ENCODE data around the gene AP1G2. TPM values are rescaled to one million over a fixed set of nuclear protein-coding genes. Genes with fewer than 3 reads are reported as not detected.

Gene AP1G2
- total RNA-seq, 1 donor from 2014 or later, result 19.3 TPM

- DNase-seq (ENCODE audit: low spot score) (peak; percentile 30), ATAC-seq (no peak)
Observed at GRCh38 chr14:23571701-23572523, 4.3 kb upstream of the AP1G2 start.

DNA sequence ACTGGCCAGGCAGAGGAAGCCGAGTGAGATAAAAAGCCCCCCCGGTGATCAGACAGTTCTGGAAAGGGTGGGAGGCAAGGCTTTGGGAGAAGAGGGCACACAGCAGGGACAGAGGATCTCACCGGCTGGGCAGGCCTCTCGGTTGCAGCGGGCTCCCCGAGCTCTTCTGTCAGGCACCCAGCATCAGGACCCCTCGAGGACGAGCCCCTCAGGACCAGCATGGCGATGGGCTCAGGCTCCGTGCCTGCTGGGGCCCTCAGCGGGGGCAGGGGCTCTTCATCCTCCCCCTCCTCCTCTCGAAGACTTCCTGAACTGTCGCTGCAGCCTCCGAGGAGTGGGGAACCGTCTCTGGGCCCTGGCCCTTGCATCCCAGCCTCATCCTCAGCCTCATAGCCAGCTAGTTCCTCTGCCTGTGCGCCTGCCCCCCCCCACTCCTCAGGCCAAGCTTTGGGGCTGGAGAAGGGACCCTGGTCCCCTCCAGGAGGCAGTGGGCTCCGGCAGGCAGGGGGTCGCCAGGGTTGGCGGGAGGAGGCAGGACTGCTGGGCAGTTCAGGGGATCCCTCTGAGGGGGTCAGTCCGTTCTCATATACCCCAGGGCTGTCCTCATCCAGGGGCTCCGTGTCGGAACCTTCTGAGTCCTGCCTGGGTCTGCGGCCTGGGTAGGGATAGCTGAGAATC, 3.4 kb upstream of the AP1G2 start:
- ATAC-seq (no peak), DNase-seq (ENCODE audit: low spot score) (no peak)

DNA sequence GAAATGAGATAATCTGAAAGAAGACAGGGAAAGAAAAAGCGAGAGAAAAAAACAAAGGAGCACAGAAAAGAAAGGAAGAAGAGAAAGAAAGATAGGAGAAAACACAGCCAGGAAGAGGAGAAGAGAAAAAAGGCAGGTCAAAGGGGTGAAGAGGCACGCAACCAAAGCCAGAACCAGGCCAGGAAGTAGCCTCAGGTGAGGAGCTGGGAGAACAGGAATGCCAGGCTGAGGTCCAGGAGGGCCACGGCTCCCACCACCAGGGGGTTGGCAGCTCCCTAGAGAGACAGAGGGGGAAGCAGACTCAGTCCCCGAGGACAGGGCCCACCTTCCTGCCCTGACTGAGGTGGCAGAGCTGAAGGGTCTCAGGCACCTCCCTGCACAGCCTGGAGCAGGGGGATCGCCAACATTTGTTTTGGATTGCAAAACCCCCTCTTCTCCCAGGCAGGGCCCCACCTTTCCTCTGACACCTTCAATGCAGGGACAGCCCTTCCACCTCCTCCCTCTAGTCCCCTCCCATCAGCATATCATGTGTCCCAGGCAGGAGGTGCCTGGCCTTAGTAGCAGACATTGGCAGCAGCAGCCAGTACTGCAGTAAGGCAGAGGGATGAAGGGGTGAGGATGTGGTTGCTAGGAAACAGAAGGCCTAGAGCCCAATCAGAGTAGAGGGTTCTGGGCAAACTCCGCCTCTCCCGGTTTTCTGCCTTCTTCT, 2.0 kb upstream of the AP1G2 start:
- DNase-seq (ENCODE audit: low spot score), result no peak
- peak; percentile 28 for ATAC-seq

DNA sequence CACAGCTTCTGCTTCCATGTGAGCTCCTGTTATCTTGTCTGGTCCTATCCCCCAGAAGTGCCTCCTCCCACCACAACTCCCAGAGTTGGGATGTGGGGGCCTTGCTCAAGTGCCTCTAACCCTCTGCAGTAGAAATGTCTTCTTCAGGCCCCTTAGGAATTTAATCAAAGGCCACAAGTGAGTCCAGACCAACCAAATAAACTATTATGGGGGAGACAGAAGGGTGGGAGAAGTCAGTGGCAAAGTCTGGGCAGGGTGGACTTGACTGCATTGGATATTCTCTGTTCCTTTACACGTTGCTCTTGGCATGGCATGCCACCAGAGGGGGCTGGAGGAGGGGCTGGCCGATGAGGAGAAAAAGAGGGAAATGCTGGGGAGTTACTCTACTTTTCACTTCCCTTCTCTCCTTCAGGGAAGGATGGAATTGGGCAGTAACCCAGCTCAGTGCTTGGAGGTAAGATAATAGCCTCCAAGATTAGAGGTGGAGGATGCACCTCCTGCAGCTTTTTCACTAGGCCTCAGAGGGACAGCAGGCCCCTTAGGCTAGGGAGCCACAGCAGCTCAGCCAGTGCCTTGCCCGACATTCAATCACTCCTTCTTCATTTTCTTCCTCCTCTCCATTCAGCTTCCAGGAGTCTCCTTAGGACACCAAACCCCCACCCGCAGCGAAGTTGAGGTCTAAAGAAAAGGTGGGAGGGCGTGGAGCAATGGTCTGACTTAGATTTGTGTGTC, 1.2 kb upstream of the AP1G2 start:
- DNase-seq (ENCODE audit: low spot score) (no peak), ATAC-seq (no peak)

DNA sequence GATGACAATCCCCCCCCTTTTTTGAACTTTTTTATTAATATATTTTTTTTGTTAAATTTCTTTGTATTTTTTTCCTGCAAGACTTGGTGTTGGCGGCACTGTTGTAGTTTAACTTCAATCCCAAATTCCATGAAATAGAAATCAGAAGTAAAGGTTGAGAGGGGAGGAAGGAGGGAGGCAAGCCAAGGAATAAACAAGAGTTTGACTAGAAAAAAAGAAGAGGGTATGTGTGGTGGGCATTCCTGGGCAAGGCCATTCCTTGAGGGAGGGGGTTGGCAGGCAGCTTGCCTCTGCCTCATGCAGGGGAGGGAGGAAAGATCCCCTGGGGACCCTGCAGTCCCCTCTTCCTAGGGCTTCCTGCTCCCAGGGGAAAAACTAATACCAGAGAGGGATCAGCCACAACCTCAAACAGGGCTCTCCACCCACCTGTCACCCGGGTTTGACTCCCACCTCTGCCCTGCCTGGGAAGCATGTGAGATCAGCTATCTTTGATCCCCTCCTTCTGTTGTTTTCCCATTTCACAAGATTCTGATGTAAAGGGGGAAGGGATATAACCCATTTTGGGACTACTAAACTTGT, 519 bp upstream of the AP1G2 start:
- DNase-seq (ENCODE audit: low spot score) (no peak), ATAC-seq (no peak)

DNA sequence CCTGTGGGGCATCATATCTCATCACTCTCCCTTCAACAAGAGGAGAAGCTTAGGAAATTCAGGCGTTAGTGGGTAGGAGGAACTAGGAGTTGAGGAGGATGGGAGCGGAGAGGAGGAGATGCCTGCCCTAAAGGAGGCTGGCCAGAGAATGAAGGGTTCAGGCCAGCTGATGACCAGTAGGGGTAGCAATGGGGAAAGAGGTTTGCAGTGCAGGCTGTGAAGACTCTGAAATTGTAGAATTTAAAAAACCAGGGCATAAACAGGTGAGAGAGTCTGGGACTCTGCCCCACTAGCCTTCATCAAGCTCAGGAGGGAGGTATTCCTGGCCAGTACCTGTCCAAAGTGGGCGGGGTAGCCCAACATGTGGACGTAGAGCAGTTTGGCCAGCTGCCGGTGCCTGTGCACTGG, 809 bp downstream of the AP1G2 start:
- no peak for DNase-seq (ENCODE audit: low spot score)
- peak; percentile 19 for ATAC-seq

DNA sequence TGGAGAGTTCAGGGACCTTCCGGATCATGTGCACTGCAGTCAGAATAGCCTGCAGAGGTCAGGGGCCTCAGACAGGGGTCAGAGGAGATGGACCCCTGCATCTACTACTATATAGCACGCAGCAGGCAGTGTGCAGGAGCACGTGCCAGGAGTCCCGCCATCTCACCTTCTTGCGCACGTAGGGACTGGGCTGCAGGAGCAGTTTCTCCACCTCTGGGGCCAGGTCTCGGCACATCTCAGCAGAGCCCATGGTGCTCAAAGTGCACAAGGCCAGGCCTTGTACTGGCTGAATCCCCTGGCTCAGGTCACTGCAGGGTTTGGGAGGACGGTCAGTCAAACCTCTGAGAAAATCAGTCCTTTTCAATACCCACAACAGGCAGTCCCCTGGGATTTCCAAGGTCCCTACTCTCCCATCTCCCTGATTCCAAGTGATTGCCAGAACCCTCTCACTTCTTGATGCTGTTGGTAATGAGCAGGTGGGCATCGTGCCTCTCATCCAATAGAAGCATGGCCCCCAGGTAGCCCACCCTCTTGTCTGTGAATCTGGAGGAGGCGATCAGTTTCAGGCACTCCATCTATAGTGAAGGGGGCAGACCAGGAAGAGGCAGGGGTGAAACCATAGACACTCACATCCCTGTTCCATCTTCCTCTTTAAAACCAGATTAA, 1.3 kb downstream of the AP1G2 start:
- no peak for ATAC-seq
- no peak for DNase-seq (ENCODE audit: low spot score)

DNA sequence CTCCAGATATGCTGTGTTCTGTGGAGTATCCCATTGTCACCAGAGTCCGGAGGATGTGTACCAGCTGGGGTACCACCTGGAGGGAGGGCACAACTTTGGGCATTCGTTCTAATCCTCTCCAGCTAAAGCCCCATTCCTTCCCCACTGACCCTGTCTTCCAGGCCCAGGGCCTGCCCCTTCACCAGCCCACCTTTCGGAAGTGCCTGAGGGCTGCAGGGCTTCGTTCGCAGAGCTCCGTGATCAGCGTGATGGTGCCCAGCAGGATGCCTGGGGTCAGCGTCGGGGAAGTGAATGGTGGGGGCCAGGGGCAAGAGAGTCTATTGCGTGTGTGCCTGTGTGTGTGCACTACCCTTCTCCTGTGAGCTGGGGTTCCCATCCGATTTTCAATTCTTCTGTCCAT, 2.0 kb downstream of the AP1G2 start:
- ATAC-seq (no peak), DNase-seq (ENCODE audit: low spot score) (no peak)

DNA sequence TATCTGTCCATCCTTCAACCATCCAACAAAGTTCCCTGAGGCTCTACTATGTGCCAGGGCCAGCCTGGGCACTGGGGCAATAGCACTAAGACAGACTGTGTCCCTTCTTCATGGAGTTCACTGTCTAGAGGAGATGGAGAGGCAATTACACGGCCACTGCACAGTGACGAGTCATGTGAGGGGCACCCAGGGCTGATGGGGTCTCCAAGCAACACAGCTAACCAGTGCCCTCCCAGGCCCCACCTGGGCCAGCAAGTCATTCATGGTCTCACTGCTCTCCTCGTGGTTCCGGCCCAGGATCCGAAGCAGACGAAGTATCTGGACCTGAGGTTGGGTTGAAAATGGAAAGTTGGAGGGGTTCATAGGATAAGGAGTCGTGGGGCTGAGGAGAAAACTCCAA, 2.7 kb downstream of the AP1G2 start:
- no peak for DNase-seq (ENCODE audit: low spot score)

DNA sequence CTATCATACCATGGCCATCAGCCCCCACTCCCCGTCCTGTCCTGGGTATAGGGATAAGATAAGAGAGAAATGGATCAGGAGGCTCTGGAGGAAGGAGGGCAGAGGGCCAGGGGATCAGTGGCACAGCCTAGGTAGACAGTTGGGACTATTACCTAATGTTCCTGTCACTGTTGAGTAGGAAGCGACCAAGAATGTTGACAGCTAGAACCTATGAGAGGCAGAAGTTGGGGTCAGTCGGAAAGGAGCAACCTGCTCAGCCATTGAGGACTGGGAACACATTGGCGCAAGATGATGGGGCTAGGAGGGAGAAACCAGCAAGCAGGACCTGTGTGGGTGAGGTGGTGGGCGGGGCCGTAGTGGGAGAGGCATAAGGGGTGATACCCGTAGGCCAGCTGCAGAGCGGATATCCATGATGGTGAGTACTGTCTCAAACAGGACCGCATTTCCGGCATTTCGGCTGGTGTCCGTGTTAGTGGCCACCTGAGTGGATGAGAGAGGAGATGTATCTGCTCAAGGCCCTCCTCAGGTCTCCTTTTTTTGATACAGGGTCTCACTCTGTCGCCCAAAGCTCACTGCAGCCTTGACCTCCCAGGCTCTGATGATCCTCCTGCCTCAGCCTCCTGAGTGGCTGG, 3.3 kb downstream of the AP1G2 start:
- DNase-seq (ENCODE audit: low spot score) (no peak), ATAC-seq (no peak)

More for the DNA sequence above, 2.7 kb downstream of the AP1G2 start:
- no peak for ATAC-seq

DNA sequence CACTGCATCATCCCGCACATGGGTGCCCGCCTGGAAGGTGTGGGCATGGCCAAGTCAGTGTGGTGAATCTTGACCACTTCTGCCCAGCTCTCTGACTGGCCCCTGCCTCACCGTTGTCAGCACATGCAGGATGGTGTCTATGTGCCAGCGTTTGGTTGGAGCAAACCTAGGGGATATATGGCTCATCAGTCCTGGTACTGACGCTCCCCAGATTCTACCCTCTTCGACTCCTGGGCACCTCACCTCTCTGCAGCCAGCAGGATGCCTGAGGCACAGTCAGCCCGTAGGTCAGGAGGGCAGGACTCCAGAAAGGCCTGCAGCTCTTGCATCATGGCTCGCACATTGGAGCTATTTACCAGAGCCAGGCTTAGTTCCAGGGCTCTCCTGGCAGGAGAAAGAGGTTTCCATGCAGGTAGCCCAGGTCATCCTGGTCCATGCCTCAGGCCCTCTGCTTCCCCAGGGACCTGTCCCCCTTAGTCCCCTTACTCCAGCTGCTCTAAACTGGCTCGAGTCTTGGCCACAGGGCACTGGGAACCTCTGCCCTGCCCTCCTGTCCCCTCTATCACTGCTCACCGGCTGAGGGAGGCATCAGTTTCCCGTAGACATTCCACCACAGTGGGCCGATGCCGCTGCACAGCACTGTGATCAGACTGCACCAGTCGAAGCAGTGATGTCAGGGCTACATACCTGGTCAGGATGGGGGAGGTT, 4.0 kb downstream of the AP1G2 start:
- peak; percentile 90 for DNase-seq (ENCODE audit: low spot score)
- peak; percentile 82 for ATAC-seq

GRCh38 chr14:23562822-23563472, 4.6 kb downstream of the AP1G2 start:
- ATAC-seq, result peak; percentile 50
- no peak for DNase-seq (ENCODE audit: low spot score)

GRCh38 chr14:23561873-23562821, 5.4 kb downstream of the AP1G2 start:
- ATAC-seq, result no peak
- DNase-seq (ENCODE audit: low spot score), result no peak

GRCh38 chr14:23561259-23561658, 6.3 kb downstream of the AP1G2 start:
- DNase-seq (ENCODE audit: low spot score) (no peak), ATAC-seq (no peak)

DNA sequence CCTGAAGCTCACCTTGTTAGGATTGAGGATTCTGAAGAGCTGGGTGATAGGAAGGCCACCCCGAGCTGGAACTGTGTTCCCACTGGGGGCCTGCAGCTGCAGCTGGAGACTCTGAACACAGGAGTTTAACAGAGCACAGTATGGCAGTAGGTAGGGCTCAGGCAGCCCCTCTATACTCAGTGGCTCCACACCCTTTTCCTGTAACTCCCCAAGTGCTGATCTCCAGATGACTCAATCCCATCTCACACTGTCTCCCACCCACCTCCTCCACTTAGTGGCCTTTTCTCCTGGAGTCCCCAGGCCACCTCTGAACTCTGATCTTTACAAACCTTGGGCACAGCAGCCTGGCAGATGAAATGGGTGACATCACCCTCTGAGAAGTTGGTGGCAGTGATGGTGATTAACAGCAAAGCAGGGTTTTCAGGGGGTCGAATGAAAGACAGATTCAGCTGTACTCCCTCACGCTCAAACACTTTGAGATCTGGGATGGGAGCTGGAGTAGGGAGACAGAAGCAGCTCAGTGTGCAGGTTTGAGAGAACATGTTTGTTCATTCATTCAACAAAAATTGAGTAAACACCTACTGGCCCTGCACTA, 7.6 kb downstream of the AP1G2 start:
- ATAC-seq, result no peak
- no peak for DNase-seq (ENCODE audit: low spot score)

DNA sequence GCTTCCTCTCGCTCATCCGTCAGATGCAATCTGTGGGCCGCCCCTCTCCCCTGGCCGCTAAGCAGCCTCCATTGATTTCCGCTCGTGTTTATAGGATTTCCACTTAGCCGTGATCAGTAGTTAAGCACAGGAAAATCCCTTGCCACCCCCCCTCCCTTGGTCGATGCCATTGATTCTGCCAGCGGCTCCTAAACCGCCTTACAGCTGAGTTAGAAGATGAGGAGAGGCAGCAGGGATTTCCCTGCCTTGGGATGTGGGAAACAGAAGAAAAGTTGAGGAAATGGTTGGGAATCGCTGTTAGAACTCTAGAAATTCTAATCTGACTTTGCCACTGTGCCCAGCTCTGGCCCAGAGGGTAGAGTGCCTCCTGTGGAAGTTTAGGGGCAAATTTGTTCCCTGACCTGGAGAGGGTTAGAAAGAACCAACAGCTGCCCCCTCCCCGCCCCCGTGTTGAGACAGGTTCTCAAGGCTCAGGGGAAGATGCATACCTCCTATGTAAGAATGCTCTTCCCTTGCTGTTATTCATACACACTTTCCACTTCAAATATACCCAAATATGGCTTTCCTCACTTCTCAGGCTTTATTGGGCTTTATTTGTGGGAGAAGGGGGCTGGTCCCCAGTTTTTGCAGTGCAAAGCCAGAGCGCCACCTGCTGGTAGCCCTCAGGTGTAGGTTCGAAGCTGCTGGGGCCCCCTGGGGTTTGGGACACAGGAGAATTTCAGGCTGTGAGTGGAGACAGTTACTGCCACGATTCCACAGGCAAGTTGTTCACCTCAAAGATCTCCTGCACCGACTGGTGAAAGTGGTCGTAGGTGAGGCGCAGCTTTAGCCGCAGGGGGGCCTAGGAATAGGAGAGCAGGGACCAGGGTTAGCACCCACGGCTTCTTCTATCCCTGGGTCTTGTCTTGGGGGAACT, 8.3 kb downstream of the AP1G2 start:
- ATAC-seq, result no peak
- no peak for DNase-seq (ENCODE audit: low spot score)
